Stimulated activated CD4-positive, alpha-beta T cell treated with anti-CD3 and anti-CD28 coated beads, Interleukin-15, amount 100 ng/mL, for 24 hours (primary cell): ENCODE results near the gene MRPL4.
"Not testable (repeated sequence)": the region's sequence is repeated elsewhere in the genome, so short reads cannot be mapped to it uniquely, and the experiment has no call there.

Source experiments
- DNase-seq: peaks from one replicate; pipeline ENCODE4 v3.0.0-alpha.2; 2020

The MRPL4 gene

GRCh38 chr19:10230861-10231611 is 21.0 kb upstream of the MRPL4 start, which contains the start of gene S1PR2:
TSS of gene S1PR2 (minus strand) at chr19:10231331. CDS start at chr19:10224905, 6,426 bp downstream.
- DNase-seq, result peak; percentile 83

- no peak for DNase-seq
These were observed 20.3 kb upstream of the MRPL4 start for GRCh38 chr19:10231612-10232228.

DNA sequence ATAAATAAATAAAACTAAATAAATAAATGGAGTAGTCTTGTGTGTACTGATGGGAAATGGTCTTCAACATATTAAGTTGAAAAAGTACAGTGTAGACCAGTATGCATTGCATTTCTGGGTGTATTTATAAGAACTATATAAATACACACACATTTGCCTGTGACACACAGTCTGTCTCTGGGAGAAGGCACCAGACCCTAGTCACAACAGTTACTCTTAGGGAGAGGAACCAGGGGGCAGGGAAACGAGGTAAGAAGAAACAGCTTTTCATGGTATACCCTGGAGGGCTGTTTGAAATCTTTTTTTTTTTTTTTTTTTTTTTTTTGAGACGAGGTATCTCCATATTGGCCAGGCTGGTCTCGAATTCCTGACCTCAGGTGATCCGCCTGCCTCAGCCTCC is 18.1 kb upstream of the MRPL4 start:
- no peak for DNase-seq

DNA sequence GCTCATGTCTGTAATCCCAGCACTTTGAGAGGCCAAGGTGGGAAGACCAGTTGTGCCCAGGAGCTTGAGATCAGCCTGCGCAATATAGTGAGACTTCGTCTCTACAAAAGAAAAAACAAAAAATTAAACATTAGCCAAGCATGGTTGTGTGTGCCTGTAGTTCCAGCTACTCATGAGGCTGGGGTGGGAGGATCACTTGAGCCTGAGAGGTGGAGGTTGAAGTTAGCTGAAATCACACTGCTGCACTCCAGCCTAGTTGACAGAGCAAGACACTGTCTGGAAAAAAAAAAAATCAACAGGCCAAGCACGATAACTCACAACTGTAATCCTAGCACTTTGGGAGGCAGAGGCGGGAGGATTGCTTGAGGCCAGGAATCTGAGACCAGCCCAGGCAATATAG is 17.0 kb upstream of the MRPL4 start:
- DNase-seq, result no peak

DNA sequence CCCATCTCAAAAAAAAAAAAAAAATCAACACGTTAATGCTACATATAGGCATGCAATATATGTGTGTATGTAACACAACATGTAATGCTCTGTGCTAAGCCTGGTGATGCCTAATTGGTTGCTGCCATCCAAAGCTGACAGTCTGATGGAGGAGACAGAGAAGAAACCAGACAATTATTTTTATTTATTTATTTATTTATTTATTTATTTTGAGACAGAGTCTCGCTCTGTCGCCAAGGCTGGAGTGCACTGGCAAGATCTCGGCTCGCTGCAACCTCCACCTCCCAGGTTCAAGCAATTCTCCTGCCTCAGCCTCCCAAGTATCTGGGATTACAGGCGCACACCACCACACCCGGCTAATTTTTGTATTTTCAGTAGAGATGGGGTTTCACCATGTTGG is 16.6 kb upstream of the MRPL4 start:
- not testable (repeated sequence) for DNase-seq

DNA sequence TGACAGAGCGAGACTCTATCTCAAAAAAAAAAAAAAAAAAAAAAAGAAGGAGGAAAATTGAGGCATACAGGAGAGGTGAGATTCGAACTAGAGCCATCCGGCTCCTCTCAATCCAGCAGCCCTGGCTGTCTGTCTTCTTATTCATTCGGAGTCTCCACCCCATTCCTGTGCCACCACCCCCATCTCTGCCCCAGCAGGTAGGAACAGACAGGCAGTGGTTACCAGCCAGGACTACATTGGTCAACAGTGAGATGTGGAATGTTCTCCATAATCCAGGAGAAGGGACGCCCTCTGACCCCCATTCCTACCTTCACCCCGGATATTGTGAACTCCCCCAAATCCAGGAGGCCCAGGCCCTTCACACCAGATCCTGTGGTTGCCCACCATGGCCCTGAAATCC is 14.3 kb upstream of the MRPL4 start:
- no peak for DNase-seq

DNA sequence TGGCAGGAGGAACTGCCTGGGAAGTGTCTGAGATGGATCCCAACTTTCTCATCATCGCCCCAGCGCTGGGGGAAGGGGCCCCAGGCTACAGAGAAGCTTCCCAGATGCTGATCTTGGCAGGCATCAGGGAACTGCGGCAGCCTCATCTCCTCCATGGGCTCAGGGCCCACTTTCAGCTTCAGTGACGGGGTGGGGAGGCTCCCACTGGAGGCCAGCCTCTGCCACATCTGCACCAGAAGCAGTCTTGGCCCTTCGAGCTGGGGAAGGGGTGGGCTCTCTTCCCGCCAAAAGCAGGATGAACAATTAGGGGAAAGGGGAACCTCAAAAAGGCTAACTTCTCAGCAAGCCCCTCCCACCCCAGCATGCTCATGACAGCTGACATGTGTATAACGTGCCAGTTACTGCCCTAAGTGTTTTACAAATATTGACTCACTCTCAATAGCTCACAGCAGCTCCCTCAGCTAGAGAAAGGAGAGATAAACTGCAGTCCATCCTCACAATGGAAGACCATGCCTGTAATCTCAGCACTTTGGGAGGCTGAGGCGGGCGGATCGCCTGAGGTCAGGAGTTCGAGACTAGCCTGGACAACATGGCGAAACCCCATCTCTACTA is 13.7 kb upstream of the MRPL4 start:
- DNase-seq, result no peak

- not testable (repeated sequence) for DNase-seq
These were observed 10.1 kb upstream of the MRPL4 start for GRCh38 chr19:10241826-10242449.

DNA sequence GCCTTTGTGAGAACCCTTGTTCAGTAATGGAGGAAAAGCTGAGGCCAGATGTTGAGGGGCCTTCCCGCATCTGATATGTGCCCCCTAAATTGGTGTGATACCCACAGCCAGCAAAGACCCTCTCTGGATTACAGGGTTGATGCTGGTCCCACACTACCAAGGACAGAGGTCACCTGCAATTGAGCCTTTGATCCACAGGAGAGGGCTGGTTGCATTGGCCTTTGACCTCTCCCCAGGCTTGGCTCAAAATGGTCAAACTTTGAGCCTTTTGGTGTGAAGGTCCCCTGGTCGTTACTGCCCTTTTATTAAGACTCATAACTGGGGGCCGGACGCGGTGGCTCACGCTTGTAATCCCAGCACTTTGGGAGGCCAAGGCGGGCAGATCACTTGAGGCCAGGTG is 8.4 kb upstream of the MRPL4 start:
- no peak for DNase-seq

GRCh38 chr19:10245189-10245939 is 6.7 kb upstream of the MRPL4 start:
- DNase-seq, result no peak

DNA sequence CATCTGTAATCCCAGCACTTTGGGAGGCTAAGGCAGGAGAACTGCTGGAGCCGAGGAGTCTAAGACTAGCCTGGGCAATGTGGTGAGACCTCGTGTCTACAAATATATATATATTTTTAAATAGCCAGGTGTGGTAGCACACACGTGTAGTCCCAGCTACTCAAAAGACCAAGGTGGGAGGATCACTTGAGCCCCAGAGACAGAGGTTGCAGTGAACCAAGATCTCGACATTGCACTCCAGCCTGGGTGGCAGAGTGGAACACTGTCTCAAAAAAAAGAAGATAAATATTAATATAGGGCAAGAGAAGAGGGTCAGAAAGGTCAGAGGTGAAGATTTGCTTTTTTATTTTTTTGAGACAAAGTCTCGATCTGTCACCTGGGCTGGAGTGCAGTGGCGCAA is 5.5 kb upstream of the MRPL4 start:
- no peak for DNase-seq

GRCh38 chr19:10252707-10253106 is 693 bp downstream of the MRPL4 start:
- DNase-seq, result no peak

- DNase-seq, result no peak
These were observed 2.2 kb downstream of the MRPL4 start for GRCh38 chr19:10254244-10254643.

DNA sequence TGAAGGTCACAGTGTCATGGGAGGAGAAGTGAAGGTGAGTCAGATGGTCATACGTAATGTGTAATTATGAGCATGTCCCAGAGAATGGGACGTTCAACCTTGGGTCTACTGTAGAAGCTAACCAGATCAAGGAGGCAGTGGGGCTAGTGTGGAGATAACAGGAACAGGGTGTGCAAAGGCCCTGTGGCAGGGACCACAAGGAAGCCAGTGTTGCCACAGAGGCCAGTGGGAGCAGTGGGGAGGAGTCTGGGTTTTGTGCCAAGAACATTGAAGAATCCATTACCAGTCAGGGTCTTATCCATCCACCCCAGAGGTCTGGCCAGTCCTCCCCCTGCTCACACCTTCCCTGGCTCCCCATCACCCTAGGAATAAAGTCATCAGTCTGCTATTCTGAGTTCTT is 3.3 kb downstream of the MRPL4 start:
- DNase-seq, result no peak

GRCh38 chr19:10256551-10256950 is 4.5 kb downstream of the MRPL4 start:
- DNase-seq, result no peak

DNA sequence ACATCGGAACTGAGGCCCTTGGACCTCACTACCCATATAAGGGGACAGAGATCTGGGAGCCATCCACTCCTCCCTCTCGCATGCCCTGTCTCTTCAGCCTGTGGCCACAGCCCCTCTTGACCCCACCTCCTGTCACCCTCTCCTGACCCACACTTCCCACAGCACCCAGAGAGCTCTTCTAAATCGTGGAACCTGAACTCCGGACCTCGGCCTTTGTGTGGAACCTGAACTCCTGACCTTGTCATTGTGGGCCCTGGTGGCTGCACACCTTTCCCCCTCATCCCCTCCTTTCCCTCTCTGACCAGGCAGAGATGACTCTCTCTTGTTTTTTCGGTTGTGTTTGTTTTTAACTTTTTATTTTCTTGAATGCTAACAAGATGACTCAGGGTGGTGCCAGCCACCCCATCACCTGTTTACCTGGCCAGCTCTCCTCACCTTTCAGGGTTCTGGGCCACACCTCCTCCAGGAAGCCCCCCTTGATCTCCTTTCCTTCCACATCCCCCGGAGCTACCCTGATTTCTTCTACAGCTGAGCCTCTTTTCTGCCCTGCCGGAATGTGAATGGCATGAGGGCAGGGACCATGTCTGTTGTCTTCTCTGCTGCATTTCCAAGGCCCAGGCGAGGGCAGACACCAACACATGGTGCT is 5.1 kb downstream of the MRPL4 start:
- DNase-seq, result no peak

DNA sequence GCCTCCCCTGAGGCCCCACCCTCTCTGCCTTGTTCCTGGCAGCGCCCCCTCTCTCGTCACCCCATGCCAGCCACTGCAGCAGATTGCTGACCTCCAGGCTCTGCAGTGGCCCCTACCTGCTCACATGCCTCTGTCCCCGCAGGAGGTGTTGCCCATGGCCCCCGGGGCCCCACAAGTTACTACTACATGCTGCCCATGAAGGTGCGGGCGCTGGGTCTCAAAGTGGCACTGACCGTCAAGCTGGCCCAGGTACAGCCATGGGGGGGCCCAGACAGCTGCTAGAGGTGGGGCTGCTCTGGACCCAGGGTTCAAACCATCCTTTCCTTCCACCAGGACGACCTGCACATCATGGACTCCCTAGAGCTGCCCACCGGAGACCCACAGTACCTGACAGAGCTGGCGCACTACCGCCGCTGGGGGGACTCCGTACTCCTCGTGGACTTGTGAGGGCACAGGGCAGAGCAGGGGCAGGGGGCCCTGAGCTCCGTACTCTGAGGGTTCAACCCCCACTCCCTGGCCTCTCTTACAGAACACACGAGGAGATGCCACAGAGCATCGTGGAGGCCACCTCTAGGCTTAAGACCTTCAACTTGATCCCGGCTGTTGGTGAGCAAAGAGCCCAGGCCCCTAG is 6.2 kb downstream of the MRPL4 start:
- DNase-seq, result no peak

DNA sequence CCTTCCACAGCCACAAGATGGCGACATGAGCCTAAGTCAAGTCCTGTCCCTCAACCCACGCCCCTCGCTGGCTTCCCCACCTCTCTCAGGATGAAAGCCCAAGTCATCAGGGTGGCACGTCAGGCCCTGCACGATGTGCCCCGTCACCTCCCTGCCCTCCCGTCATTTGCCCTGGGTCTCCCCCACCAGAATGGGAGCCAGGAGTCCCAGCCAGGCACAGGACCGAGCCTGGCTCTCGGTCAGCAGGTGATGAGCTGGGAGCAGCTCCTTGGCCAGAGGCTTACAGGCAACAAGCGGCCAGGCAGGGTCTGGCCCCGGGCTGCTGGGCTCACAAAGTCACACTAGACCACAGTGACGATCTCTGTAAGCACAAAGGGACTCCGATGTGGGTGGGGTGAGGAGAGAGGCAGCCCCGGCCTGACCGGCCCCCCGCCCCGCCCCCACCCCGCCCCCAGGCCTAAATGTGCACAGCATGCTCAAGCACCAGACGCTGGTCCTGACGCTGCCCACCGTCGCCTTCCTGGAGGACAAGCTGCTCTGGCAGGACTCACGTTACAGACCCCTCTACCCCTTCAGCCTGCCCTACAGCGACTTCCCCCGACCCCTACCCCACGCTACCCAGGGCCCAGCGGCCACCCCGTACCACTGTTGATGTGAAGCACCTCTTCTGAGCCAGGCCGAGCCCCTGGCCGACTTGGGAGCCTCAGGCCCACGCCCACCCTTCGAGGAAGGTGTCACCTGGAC is 7.3 kb downstream of the MRPL4 start:
- DNase-seq, result peak; percentile 97

DNA sequence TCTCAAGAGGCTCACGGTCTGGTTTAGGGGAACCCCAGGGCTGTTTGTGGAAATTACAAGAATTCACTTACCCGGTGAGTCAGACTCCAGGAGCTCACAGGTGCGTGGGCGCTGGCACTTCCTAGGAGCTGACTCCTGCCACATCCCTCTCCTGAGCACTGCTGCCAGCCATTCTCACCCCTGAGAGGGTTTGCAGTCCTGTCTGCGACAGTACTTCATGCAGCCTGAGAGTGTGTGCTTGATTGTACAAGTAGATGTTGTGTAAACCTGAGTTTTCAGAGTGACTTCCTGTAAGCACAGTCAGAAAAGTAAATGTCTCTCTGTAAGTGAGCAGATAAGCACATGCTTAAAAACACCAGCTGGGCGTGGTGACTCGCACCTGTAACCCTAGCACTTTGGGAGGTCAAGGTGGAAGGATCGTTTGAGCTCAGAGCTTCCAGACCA is 8.1 kb downstream of the MRPL4 start:
- DNase-seq, result peak; percentile 80

DNA sequence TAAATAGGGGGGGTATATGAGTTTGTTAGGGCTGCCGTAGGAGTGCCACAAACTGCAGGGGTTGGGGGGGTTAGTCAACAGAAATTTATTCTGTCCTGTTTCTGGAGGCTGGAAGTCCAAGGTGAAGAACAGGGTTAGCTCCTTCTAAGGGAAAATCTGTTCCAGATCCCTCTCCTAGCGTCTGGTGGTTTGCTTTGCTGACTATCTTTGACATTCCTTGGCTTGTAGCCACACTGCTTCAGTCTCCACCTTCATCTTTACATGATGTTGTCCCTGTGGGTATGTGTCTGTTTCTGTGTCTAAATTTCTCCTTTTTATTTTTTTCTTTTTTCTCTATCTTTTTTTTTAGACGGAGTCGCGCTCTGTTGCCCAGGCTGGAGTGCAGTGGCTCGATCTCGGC is 10.8 kb downstream of the MRPL4 start:
- no peak for DNase-seq

GRCh38 chr19:10266706-10267105 is 14.7 kb downstream of the MRPL4 start:
- DNase-seq, result no peak
